Pancreas (tissue), 10 donors: ENCODE results near the gene CNGA3. TPM values are rescaled to one million over a fixed set of nuclear protein-coding genes. Genes with fewer than 3 reads are reported as not detected.

Source experiments
- ATAC-seq, 4 donors: fragments of 200-7000 bp; cut with Tn5 transposase; one replicate each; pipeline versions ENCODE4 v1.8.0 to v1.9.1; 2020; ENCODE audit warnings: mild to moderate bottlenecking in 4 of 4, moderate library complexity in 4 of 4
- DNase-seq, 6 donors: peaks; one replicate each; pipeline ENCODE4 v3.0.0-alpha.2; 2020
- FAIRE-seq: peaks from 2 replicates; lab custom pipeline; 2012; peaks lifted over from hg19 to GRCh38; lab: Jason Lieb, UNC
- H3K27ac ChIP-seq, 4 donors: fragments of 200-600 bp; sonication (generic); 1 replicate in 3 of 4; 2 replicates in 1 of 4; pipeline versions ENCODE4 v1.5.0 to v1.8.0; 2020
- H3K27me3 ChIP-seq, 4 donors: fragments of 200-600 bp; one replicate each; pipeline ENCODE4 v1.8.0; 2021
- H3K36me3 ChIP-seq, 3 donors: fragments of 200-600 bp; sonication (generic) in 1 of 3; one replicate each; pipeline versions ENCODE4 v1.5.0 to v1.8.0; 2020 to 2021
- H3K4me1 ChIP-seq, 3 donors: fragments of 200-600 bp; one replicate each; pipeline ENCODE4 v1.8.0; 2021
- H3K4me3 ChIP-seq, 4 donors: fragments of 200-600 bp; sonication (generic) in 2 of 4; one replicate each; pipeline versions ENCODE4 v1.5.0 to v1.8.0; 2020 to 2021
- H3K9me3 ChIP-seq, 4 donors: fragments of 200-600 bp; one replicate each; pipeline ENCODE4 v1.8.0; 2021
- WGBS, 2 donors: extraction: QIAGEN DNeasy Blood & Tissue Kit; methylation state at CpG; one replicate each; pipeline ENCODE4 v1.1.7; 2013; 5-methylcytosine and 5-hydroxymethylcytosine counted together
- intact Hi-C, 3 donors: fragments of 100-400 bp; cut with DNase I; formaldehyde crosslinking; loops; one replicate each; pipeline versions ENCODE4 v1.11.1 to v1.14.2; 2022
- polyA plus RNA-seq, 2 donors: library from polyadenylated mRNA; stranded (reverse); fragments of 200-250 nt; gene quantifications; one replicate each; pipeline ENCODE4 v1.2.3, GENCODE V29; 2013
- total RNA-seq, 6 donors: library from RNA; stranded (reverse); fragmentation: NEBNext Ultra II Directional in 4 of 6; extraction: Animal tissue kit (Norgen Biotek cat#: 25700) in 4 of 6; gene quantifications; one replicate each; pipeline versions ENCODE4 v1.2.1 to v1.2.4, GENCODE V29; 2021 to 2023
- TF ChIP-seq, protein P1 (sequence below), 4 donors: fragments of 200-600 bp; sonication (generic) in 3 of 4; IDR thresholded peaks; one replicate each; pipeline versions ENCODE4 v1.5.0 to v1.8.0; 2021; ENCODE audit warnings: antibody characterized with exemption in 4 of 4
- donor health status: healthy with polysubstance abuse.
- donor health status: DM: no; HTN: no; CAD: no; lungs with moderate emphysema.
- donor health status: DM: no; HTN: no; CAD: no.
- donor health status: control.
- donor health status: control.
- donor health status: Bipolar disorder and iron deficiency.
- donor health status: DM: yes; HTN: yes; CAD: no.
- donor health status: DM: no; HTN: no; CAD: no.
- donor health status: DM: no; HTN: no; CAD: no.
- donor health status: DM: yes; HTN: yes; CAD: no.

The CNGA3 gene
- total and polyA plus RNA-seq, 8 donors: 0.09 to 1.5 (median 0.28) TPM

DNA sequence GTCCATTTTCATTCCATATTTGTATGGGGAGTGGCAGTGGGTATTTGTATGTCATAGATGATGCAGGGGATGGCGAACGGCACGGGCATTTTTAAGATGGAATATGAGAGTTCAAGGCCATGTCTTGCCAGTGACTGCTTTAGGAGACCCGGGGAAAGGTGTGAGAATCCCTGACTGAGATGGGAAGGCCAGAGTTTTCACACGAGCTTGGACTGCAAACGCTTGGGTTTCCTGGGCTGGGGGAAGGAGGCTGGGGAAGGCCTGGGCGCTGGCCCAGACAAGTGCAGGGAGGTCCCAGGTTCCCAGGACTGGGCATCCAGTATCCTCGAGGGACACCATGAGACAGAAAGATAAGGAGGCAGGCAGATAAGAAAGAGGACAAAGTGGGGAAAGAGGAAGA is 35.2 kb downstream of the CNGA3 start:
- intact Hi-C loops: loop anchor here in 2 of 3 donors (5.0 to 10.0 kb wide), 3 partner anchors 577 to 674 kb away; no protein-coding TSS in a partner anchor
- Histone ChIP-seq H3K27ac (no peak overlapping the region), H3K9me3 (no peaks in the 10 kb centered on the region), H3K4me3 (no peak overlapping the region), H3K36me3 (no peaks in the 10 kb centered on the region), H3K4me1 (peaks cover 0 to 6% (median 0%) of the 10 kb centered on the region in 3 donors), H3K27me3 (no peaks in the 10 kb centered on the region)
- DNase-seq (no peak), ATAC-seq (no peak), FAIRE-seq (no peak)
- TF ChIP-seq, protein P1, sequence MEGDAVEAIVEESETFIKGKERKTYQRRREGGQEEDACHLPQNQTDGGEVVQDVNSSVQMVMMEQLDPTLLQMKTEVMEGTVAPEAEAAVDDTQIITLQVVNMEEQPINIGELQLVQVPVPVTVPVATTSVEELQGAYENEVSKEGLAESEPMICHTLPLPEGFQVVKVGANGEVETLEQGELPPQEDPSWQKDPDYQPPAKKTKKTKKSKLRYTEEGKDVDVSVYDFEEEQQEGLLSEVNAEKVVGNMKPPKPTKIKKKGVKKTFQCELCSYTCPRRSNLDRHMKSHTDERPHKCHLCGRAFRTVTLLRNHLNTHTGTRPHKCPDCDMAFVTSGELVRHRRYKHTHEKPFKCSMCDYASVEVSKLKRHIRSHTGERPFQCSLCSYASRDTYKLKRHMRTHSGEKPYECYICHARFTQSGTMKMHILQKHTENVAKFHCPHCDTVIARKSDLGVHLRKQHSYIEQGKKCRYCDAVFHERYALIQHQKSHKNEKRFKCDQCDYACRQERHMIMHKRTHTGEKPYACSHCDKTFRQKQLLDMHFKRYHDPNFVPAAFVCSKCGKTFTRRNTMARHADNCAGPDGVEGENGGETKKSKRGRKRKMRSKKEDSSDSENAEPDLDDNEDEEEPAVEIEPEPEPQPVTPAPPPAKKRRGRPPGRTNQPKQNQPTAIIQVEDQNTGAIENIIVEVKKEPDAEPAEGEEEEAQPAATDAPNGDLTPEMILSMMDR (IDR thresholded peaks at IDR 0.05): no peak
- 54 to 58% methylated on average over 8 of the region's 8 CpGs for WGBS, 2 donors

- ATAC-seq (no peak), DNase-seq (no peak), FAIRE-seq (no peak)
- H3K4me3 ChIP-seq: no peak overlapping the region
- no peaks in the 10 kb centered on the region for H3K27me3 ChIP-seq
- 74 to 85% methylated on average over 11 of the region's 11 CpGs for whole genome bisulfite sequencing, 2 donors
- no peaks in the 10 kb centered on the region for H3K9me3 ChIP-seq
- intact Hi-C loops: loop anchor here in 2 of 3 donors (5.0 to 10.0 kb wide), 3 partner anchors 577 to 675 kb away; no protein-coding TSS in a partner anchor
- TF ChIP-seq, protein P1 (IDR thresholded peaks at IDR 0.05): no peak
- peaks cover 0 to 6% (median 0%) of the 10 kb centered on the region in 3 donors for H3K4me1 ChIP-seq
- H3K36me3 ChIP-seq: no peaks in the 10 kb centered on the region
- H3K27ac ChIP-seq: no peak overlapping the region
Measured at GRCh38 chr2:98382086-98382485, 35.8 kb downstream of the CNGA3 start.

GRCh38 chr2:98382739-98383138 is 36.5 kb downstream of the CNGA3 start:
- Histone ChIP-seq H3K36me3 (no peaks in the 10 kb centered on the region), H3K4me3 (no peak overlapping the region), H3K9me3 (no peaks in the 10 kb centered on the region), H3K27me3 (no peaks in the 10 kb centered on the region), H3K27ac (no peak overlapping the region), H3K4me1 (peaks cover 0 to 6% (median 0%) of the 10 kb centered on the region in 3 donors)
- FAIRE-seq: no peak
- ATAC-seq: no peak
- no peak for DNase-seq
- intact Hi-C loops: loop anchor here in 2 of 3 donors (5.0 to 10.0 kb wide), 3 partner anchors 578 to 675 kb away; no protein-coding TSS in a partner anchor
- 68 to 79% methylated on average over 7 of the region's 7 CpGs for WGBS, 2 donors
- TF ChIP-seq, protein P1 (IDR thresholded peaks at IDR 0.05): no peak

GRCh38 chr2:98383166-98383565 is 36.9 kb downstream of the CNGA3 start:
- H3K4me1 ChIP-seq: peaks cover 0 to 6% (median 0%) of the 10 kb centered on the region in 3 donors
- no peaks in the 10 kb centered on the region for H3K27me3 ChIP-seq
- no peak for DNase-seq
- TF ChIP-seq, protein P1 (IDR thresholded peaks at IDR 0.05): no peak
- WGBS, 2 donors: 30 to 48% methylated on average over 6 of the region's 6 CpGs
- FAIRE-seq: no peak
- intact Hi-C loops: loop anchor here in 2 of 3 donors (5.0 to 10.0 kb wide), 3 partner anchors 578 to 676 kb away; no protein-coding TSS in a partner anchor
- no peaks in the 10 kb centered on the region for H3K36me3 ChIP-seq
- H3K9me3 ChIP-seq: no peaks in the 10 kb centered on the region
- H3K4me3 ChIP-seq: no peak overlapping the region
- H3K27ac ChIP-seq: no peak overlapping the region
- no peak for ATAC-seq

DNA sequence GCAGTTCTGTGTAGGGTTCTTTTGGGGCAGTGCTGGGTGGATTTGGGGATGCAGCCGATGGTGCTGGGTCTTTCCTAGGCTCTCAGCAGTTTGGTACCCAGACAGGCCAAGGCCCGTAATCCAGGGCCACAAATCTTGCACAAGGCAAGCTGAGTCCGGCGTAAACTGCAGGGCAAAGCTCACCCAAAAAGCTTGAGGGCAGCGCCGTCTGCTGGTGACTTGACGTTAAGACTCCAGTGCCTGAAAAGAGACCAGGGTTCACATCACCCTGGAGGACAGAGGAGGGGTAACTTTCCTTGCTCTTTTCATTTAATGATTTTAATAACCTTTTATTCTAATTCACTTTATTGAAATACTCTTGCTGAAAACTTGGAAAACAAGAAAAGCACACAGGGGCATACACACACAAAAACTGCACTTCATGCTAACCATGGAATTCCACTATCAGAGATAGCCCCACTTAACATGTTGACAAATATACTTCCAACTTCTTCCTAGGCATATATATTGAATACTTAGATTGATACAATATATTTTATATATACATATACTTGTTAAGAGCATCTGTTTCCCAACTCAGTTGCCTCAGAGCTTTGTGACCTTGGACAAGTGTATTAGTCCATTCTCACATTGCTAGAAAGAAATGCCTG is 38.9 kb downstream of the CNGA3 start:
- TF ChIP-seq, protein P1 (IDR thresholded peaks at IDR 0.05): peak; percentile 79 to 93 (median 90)
- intact Hi-C loops: loop anchor here in 2 of 3 donors (5.0 to 10.0 kb wide), 4 partner anchors 208 to 650 kb away; no protein-coding TSS in a partner anchor
- Histone ChIP-seq H3K27ac (no peak overlapping the region), H3K4me1 (no peaks in the 10 kb centered on the region), H3K36me3 (no peaks in the 10 kb centered on the region), H3K9me3 (no peaks in the 10 kb centered on the region), H3K4me3 (no peak overlapping the region), H3K27me3 (no peaks in the 10 kb centered on the region)
- DNase-seq (peak; percentile 43 to 90 (median 76)), ATAC-seq (peak; percentile 88 to 98 (median 96)), FAIRE-seq (peak; percentile 32)
- 3 to 5% methylated on average over 7 of the region's 7 CpGs for WGBS, 2 donors
